HEK293T (cell line): ENCODE results near the gene RTN3.

Experiments used
- CTCF ChIA-PET: fragments of 350-600 bp; formaldehyde crosslinking; extraction: SDS; loops from one replicate; lab custom pipeline; 2021; ENCODE audit warnings: antibody characterized with exemption, inconsistent platforms; lab: Yijun Ruan, JAX
- POLR2A ChIA-PET: fragments of 350-600 bp; formaldehyde crosslinking; extraction: SDS; loops from one replicate; lab custom pipeline; 2020; ENCODE audit warnings: antibody characterized with exemption, inconsistent platforms; lab: Yijun Ruan, JAX
- DNase-seq: peaks from one replicate; pipeline ENCODE4 v3.0.0; 2012; ENCODE audit warnings: mixed read lengths; ENCODE audit errors: extremely low spot score
- ARNT ChIP-seq: fragments of 450-650 bp; IDR thresholded peaks from 2 replicates; pipeline ENCODE4 v1.6.1; 2017; ENCODE audit warnings: mild to moderate bottlenecking
- BHLHE40 ChIP-seq: fragments of 450-650 bp; IDR thresholded peaks from 2 replicates; pipeline ENCODE4 v1.6.1; 2016; ENCODE audit warnings: mild to moderate bottlenecking, moderate library complexity, borderline replicate concordance
- CTBP1 ChIP-seq: fragments of 450-650 bp; IDR thresholded peaks from 2 replicates; pipeline ENCODE4 v1.6.1; 2016; ENCODE audit warnings: borderline replicate concordance
- ELF4 ChIP-seq: fragments of 450-650 bp; IDR thresholded peaks from 2 replicates; pipeline ENCODE4 v1.6.1; 2017; ENCODE audit warnings: antibody characterized with exemption
- FOXA1 ChIP-seq: fragments of 450-650 bp; IDR thresholded peaks from 2 replicates; pipeline ENCODE4 v1.6.1; 2016; ENCODE audit warnings: mild to moderate bottlenecking
- FOXK2 ChIP-seq: fragments of 450-650 bp; IDR thresholded peaks from 2 replicates; pipeline ENCODE4 v1.6.1; 2016; ENCODE audit warnings: mild to moderate bottlenecking
- FOXM1 ChIP-seq: fragments of 450-650 bp; IDR thresholded peaks from 2 replicates; pipeline ENCODE4 v1.6.1; 2017; ENCODE audit warnings: mild to moderate bottlenecking, borderline replicate concordance
- HDGF ChIP-seq: fragments of 450-650 bp; IDR thresholded peaks from 2 replicates; pipeline ENCODE4 v1.6.1; 2017; ENCODE audit warnings: antibody characterized with exemption, borderline replicate concordance
- L3MBTL2 ChIP-seq: fragments of 450-650 bp; conservative IDR thresholded peaks from 2 replicates; pipeline ENCODE4 v1.6.1; 2016; ENCODE audit warnings: mild to moderate bottlenecking
- LEF1 ChIP-seq: fragments of 450-650 bp; IDR thresholded peaks from 2 replicates; pipeline ENCODE4 v1.6.1; 2017; ENCODE audit warnings: mild to moderate bottlenecking, borderline replicate concordance
- NFRKB ChIP-seq: fragments of 450-650 bp; IDR thresholded peaks from 2 replicates; pipeline ENCODE4 v1.6.1; 2016; ENCODE audit warnings: mild to moderate bottlenecking, moderate library complexity
- PKNOX1 ChIP-seq: fragments of 450-650 bp; IDR thresholded peaks from 2 replicates; pipeline ENCODE4 v1.6.1; 2016
- SP1 ChIP-seq: fragments of 450-650 bp; IDR thresholded peaks from 2 replicates; pipeline ENCODE4 v1.6.1; 2017
- SUZ12 ChIP-seq: fragments of 450-650 bp; IDR thresholded peaks from 2 replicates; pipeline ENCODE4 v1.6.1; 2016; ENCODE audit warnings: mild to moderate bottlenecking
- TARDBP ChIP-seq: fragments of 450-650 bp; IDR thresholded peaks from 2 replicates; pipeline ENCODE4 v1.6.1; 2016
- ZNF384 ChIP-seq: fragments of 450-650 bp; IDR thresholded peaks from 2 replicates; pipeline ENCODE4 v1.6.1; 2016

RTN3 gene

GRCh38 chr11:63719001-63719400, 37.7 kb downstream of the RTN3 start:
- no peak for DNase-seq
- CTCF ChIA-PET, result no interaction called here

GRCh38 chr11:63719987-63720386, 38.7 kb downstream of the RTN3 start:
- no peak for DNase-seq
- no peak for TF ChIP-seq FOXK2
- TF ChIP-seq HDGF, result no peak
- no peak for TF ChIP-seq ZNF384
- CTCF ChIA-PET, result no interaction called here
- POLR2A ChIA-PET, result interaction anchor here (0.8 kb wide), 1 partner anchor 37 kb away, joined by 5 read pairs; no protein-coding TSS in a partner anchor

More at GRCh38 chr11:63719001-63719400, 37.7 kb downstream of the RTN3 start:
- TF ChIP-seq ARNT (no peak), PKNOX1 (no peak), SUZ12 (no peak), BHLHE40 (no peak), ELF4 (no peak), SP1 (no peak), FOXK2 (no peak), FOXA1 (no peak), HDGF (no peak), ZNF384 (no peak), L3MBTL2 (no peak), LEF1 (no peak)
- POLR2A ChIA-PET, result no interaction called here

- POLR2A ChIA-PET, result interaction anchor here (0.8 kb wide), 1 partner anchor 38 kb away, joined by 5 read pairs; no protein-coding TSS in a partner anchor
- CTCF ChIA-PET, result no interaction called here
- no peak for DNase-seq
- TF ChIP-seq L3MBTL2 (no peak), SUZ12 (no peak), FOXK2 (no peak), HDGF (no peak), BHLHE40 (no peak), ELF4 (no peak), SP1 (no peak), FOXA1 (no peak), CTBP1 (no peak)
These were observed 39.3 kb downstream of the RTN3 start for GRCh38 chr11:63720611-63721010.

- POLR2A ChIA-PET, result no interaction called here
- DNase-seq, result no peak
- CTCF ChIA-PET, result interaction anchor here (1.8 kb wide), 1 partner anchor 9 kb away, joined by 6 read pairs; no protein-coding TSS in a partner anchor
- TF ChIP-seq SP1 (no peak), HDGF (no peak), FOXM1 (no peak), TARDBP (no peak), ZNF384 (no peak), LEF1 (no peak), FOXA1 (no peak), NFRKB (no peak), ELF4 (no peak), PKNOX1 (no peak), L3MBTL2 (no peak)
These were observed 48.0 kb downstream of the RTN3 start for GRCh38 chr11:63729326-63729725.

- ChIA-PET POLR2A (no interaction called here), CTCF (interaction anchor here (0.6 to 1.3 kb wide), 2 partner anchors 66 to 76 kb away, joined by 3 read pairs; no protein-coding TSS in a partner anchor)
- no peak for TF ChIP-seq TARDBP
- TF ChIP-seq FOXK2, result no peak
- no peak for TF ChIP-seq NFRKB
- no peak for TF ChIP-seq FOXA1
- no peak for TF ChIP-seq HDGF
- TF ChIP-seq CTBP1, result no peak
- no peak for TF ChIP-seq L3MBTL2
- TF ChIP-seq ELF4, result no peak
- TF ChIP-seq PKNOX1, result no peak
- TF ChIP-seq ARNT, result no peak
- TF ChIP-seq LEF1, result no peak
- TF ChIP-seq SP1, result no peak
- TF ChIP-seq SUZ12, result no peak
- no peak for TF ChIP-seq FOXM1
- DNase-seq, result no peak
These were observed 55.6 kb downstream of the RTN3 start for GRCh38 chr11:63736864-63737263.

- no peak for DNase-seq
- CTCF ChIA-PET, result interaction anchor here (1.3 to 1.8 kb wide), 5 partner anchors 9 to 259 kb away, joined by 3 to 6 read pairs (median 4); no protein-coding TSS in a partner anchor
- TF ChIP-seq CTBP1 (no peak), BHLHE40 (no peak), PKNOX1 (no peak), SUZ12 (no peak), HDGF (no peak), FOXA1 (no peak), ELF4 (no peak), ARNT (no peak), L3MBTL2 (no peak), LEF1 (no peak), ZNF384 (no peak), SP1 (no peak), NFRKB (no peak), FOXM1 (no peak), TARDBP (no peak), FOXK2 (no peak)
- POLR2A ChIA-PET, result no interaction called here
These were observed 56.4 kb downstream of the RTN3 start for GRCh38 chr11:63737718-63738117.
